Stimulated activated CD4-positive, alpha-beta T cell treated with anti-CD3 and anti-CD28 coated beads, TNF-alpha, amount 100 ng/mL, for 48 hours (primary cell): Measurements from ENCODE around the gene MAP3K2.

ENCODE experiments used
- DNase-seq, 3 donors: peaks; one replicate each; pipeline ENCODE4 v3.0.0-alpha.2; 2020; ENCODE audit warnings: low read depth in 3 of 3

MAP3K2 gene

GRCh38 chr2:127293386-127293747 lies 94.4 kb downstream of the MAP3K2 start:
- DNase-seq = peak in 1 of 3 donors; percentile 5

DNA sequence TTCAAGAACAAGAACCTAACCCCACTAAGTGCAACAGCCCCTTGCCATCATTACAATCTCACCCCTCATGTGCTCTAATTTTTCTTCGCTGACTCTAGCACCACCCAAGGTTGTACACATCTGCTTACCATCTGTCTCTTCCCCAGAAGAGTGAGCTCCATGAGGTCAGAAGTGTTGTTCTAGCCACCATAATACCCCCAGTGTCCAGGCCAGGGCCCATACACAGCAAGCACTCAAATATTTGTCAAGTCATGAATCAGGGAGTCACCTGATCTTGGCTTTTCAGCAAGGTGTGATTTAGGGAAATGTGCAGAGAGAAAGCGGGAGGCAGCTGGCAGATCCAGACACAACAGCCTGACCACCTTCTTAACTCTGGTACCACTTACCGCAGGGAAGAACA lies 99.5 kb downstream of the MAP3K2 start:
- DNase-seq = no peak

GRCh38 chr2:127283275-127283674 lies 104.5 kb downstream of the MAP3K2 start:
- DNase-seq = no peak

DNA sequence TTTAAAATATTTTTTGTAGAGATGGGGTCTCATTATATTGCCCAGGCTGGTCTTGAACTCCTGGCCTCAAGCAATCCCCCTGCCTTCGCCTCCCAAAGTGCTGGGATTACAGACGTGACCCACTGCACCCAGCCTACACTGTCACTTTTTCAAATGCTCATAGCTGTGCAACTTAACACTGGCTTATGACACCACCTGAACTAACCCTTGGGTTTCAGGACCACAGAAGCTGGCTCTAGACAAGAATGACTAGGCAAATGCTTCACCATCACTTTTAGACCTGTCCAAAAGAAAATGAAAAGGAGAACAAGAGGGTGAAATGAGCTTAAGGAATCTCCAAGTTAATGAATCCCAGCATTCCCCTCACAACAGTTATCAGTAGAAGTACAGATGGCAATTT lies 107.1 kb downstream of the MAP3K2 start:
- no peak for DNase-seq

DNA sequence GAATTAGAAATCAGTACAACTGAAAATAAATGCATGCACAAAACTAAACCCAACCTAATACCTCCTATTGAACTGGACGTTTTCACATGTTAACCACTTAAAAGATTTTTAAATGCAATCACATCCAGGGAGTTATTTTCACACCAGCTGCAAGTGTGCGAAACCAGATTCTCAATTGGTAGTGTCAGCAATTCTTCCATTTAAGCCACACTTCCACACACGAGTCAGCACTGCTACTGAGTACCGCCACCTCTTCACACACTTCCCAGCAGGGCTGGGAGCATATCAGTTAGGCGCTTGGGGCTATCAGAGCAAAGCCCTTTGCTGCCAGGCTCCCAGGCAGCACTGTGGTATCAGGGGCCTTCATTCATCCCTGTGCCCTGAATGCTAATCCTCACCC lies 108.0 kb downstream of the MAP3K2 start:
- DNase-seq = no peak

DNA sequence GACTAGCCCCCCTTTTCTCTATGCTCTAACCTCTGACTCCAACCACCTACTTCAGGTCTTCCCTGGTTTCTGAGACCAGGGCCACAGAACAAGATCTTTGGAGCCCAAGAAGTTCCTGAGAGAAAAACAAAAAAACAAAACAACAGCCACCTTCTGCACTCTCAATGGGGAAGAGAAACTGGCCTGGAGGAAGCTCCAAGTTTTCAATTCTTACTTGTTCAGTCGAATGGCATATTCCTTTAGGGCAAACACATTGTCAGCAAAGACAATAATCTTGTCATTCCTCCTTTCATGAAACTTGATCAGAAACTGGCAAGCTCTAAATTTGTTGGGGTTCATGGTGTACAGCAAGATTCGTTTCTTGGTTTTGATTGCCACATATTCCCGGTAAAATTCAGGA lies 108.8 kb downstream of the MAP3K2 start:
- no peak for DNase-seq

- DNase-seq = no peak
Observed at GRCh38 chr2:127277028-127277427, 110.7 kb downstream of the MAP3K2 start.

- no peak for DNase-seq
Observed at GRCh38 chr2:127275789-127276188, 112.0 kb downstream of the MAP3K2 start.

- no peak for DNase-seq
Observed at GRCh38 chr2:127275356-127275755, 112.4 kb downstream of the MAP3K2 start.

DNA sequence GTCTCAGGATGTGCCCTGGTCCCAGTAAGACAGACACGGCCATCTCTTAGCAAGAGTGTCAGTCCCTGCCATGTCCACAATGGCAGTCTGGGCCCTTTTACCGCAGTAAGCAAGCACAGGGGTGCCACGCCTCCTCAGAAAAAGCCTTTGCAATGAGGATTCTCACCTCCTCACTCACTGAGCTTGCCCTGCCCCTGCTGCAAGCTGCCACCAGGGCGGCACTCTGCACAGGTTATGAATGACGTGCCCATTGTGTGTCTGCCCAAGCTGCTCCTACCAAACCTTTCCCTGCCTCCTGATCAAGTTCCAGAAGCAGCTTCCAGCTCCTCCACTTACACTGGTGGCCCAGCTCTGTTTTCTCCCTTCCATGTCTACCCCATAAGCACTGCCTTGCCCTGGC lies 117.1 kb downstream of the MAP3K2 start:
- no peak for DNase-seq

GRCh38 chr2:127261804-127262406 lies 125.9 kb downstream of the MAP3K2 start:
- no peak for DNase-seq

GRCh38 chr2:127259355-127259754 lies 128.4 kb downstream of the MAP3K2 start:
- DNase-seq = no peak

GRCh38 chr2:127256866-127257265 lies 130.9 kb downstream of the MAP3K2 start:
- DNase-seq = no peak

GRCh38 chr2:127256381-127256780 lies 131.4 kb downstream of the MAP3K2 start:
- DNase-seq = no peak

- DNase-seq = no peak
Observed at GRCh38 chr2:127255721-127256120, 132.1 kb downstream of the MAP3K2 start.

- no peak for DNase-seq
Observed at GRCh38 chr2:127255146-127255545, 132.6 kb downstream of the MAP3K2 start.

GRCh38 chr2:127254386-127254981 lies 133.3 kb downstream of the MAP3K2 start:
- no peak for DNase-seq
